Mucosa of rectum (tissue), 2 donors: ENCODE data around the gene AKAP13.
"Not testable (repeated sequence)": the region's sequence is repeated elsewhere in the genome, so short reads cannot be mapped to it uniquely, and the experiment has no call there.

Experiments used
- H3K27ac ChIP-seq, 2 donors: one replicate each; pipeline ENCODE4 v1.7.0; 2013; ENCODE audit warnings: inconsistent platforms in 2 of 2, low read depth in 2 of 2, low read length in 2 of 2
- H3K27me3 ChIP-seq, 2 donors: one replicate each; pipeline ENCODE4 v1.7.0; 2013; ENCODE audit warnings: low read length in 2 of 2; ENCODE audit not compliant: control insufficient read depth in 2 of 2, insufficient read depth in 2 of 2
- H3K36me3 ChIP-seq, 2 donors: one replicate each; pipeline ENCODE4 v1.7.0; 2013; ENCODE audit warnings: low read length in 2 of 2; ENCODE audit not compliant: control insufficient read depth in 2 of 2, insufficient read depth in 2 of 2
- H3K4me1 ChIP-seq, 2 donors: one replicate each; pipeline ENCODE4 v1.7.0; 2013; ENCODE audit warnings: low read length in 2 of 2, mild to moderate bottlenecking in 1 of 2; ENCODE audit not compliant: control insufficient read depth in 2 of 2, insufficient read depth in 2 of 2
- H3K4me3 ChIP-seq, 2 donors: one replicate each; pipeline ENCODE4 v1.7.0; 2013; ENCODE audit warnings: low read length in 2 of 2
- H3K9ac ChIP-seq, 2 donors: one replicate each; pipeline ENCODE4 v1.7.0; 2013; ENCODE audit warnings: low read length in 2 of 2, low read depth in 1 of 2, mild to moderate bottlenecking in 1 of 2
- H3K9me3 ChIP-seq, 2 donors: one replicate each; pipeline ENCODE4 v1.7.0; 2013; ENCODE audit warnings: low read length in 2 of 2; ENCODE audit not compliant: control insufficient read depth in 2 of 2
- donor health status: healthy.
- donor health status: Normal muscosa, but diverticular disease.

The AKAP13 gene

DNA sequence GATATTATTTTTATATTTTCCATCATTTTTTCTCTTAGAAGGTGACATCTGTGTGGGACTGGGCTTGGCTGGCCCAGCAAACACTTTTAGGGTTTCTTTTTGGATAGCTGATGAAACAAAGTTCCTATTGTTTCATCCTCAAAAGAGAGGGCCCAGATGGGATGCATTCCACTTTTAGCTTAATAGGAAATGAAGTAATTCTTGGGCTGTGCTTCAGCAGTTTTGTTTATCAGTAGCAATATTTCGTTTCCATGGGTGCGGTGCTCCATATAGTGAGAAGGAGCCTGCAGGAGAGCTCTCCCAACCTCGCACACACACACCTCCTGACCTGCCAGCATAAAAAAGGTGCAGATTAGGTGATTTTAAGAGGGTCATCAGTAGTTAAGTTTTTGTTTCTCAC, 147.5 kb downstream of the AKAP13 start:
- Histone ChIP-seq H3K27ac (no peak overlapping the region), H3K36me3 (peaks cover 0 to 8% of the 10 kb centered on the region in 2 donors), H3K4me3 (no peak overlapping the region), H3K9me3 (no peaks in the 10 kb centered on the region), H3K27me3 (no peaks in the 10 kb centered on the region), H3K4me1 (peaks cover 4 to 8% of the 10 kb centered on the region in 2 donors), H3K9ac (no peak overlapping the region)

GRCh38 chr15:85530079-85530478, 149.7 kb downstream of the AKAP13 start:
- Histone ChIP-seq H3K4me1 (peaks cover 7 to 8% of the 10 kb centered on the region in 2 donors), H3K36me3 (peaks cover 0 to 8% of the 10 kb centered on the region in 2 donors), H3K4me3 (no peak overlapping the region), H3K27me3 (no peaks in the 10 kb centered on the region), H3K27ac (no peak overlapping the region), H3K9ac (no peak overlapping the region), H3K9me3 (no peaks in the 10 kb centered on the region)

GRCh38 chr15:85531083-85531482, 150.7 kb downstream of the AKAP13 start:
- Histone ChIP-seq H3K36me3 (peaks cover 0 to 8% of the 10 kb centered on the region in 2 donors), H3K27me3 (no peaks in the 10 kb centered on the region), H3K27ac (no peak overlapping the region), H3K9ac (no peak overlapping the region), H3K4me3 (no peak overlapping the region), H3K9me3 (no peaks in the 10 kb centered on the region), H3K4me1 (peaks cover 7 to 9% of the 10 kb centered on the region in 2 donors)

- H3K4me1 ChIP-seq = peaks cover 5 to 7% of the 10 kb centered on the region in 2 donors
- peaks cover 0 to 8% of the 10 kb centered on the region in 2 donors for H3K36me3 ChIP-seq
- H3K9me3 ChIP-seq = no peaks in the 10 kb centered on the region
- no peak overlapping the region for H3K4me3 ChIP-seq
- no peak overlapping the region for H3K27ac ChIP-seq
- no peaks in the 10 kb centered on the region for H3K27me3 ChIP-seq
- no peak overlapping the region for H3K9ac ChIP-seq
Measured at GRCh38 chr15:85532689-85533088, 152.3 kb downstream of the AKAP13 start.

- no peaks in the 10 kb centered on the region for H3K27me3 ChIP-seq
- H3K9ac ChIP-seq = no peak overlapping the region
- peaks cover 2 to 3% of the 10 kb centered on the region in 2 donors for H3K4me1 ChIP-seq
- H3K36me3 ChIP-seq = peaks cover 0 to 8% of the 10 kb centered on the region in 2 donors
- H3K9me3 ChIP-seq = no peaks in the 10 kb centered on the region
- H3K4me3 ChIP-seq = no peak overlapping the region
- peak overlapping the region; percentile 19 to 36 for H3K27ac ChIP-seq
Measured at GRCh38 chr15:85534031-85534430, 153.6 kb downstream of the AKAP13 start.

- H3K27ac ChIP-seq = peak overlapping the region in 1 of 2 donors; percentile 9
- not testable (repeated sequence) for H3K4me3 ChIP-seq, H3K27me3 ChIP-seq, H3K36me3 ChIP-seq, H3K9ac ChIP-seq, H3K9me3 ChIP-seq, H3K4me1 ChIP-seq
Measured at GRCh38 chr15:85535533-85536330, 155.3 kb downstream of the AKAP13 start.

DNA sequence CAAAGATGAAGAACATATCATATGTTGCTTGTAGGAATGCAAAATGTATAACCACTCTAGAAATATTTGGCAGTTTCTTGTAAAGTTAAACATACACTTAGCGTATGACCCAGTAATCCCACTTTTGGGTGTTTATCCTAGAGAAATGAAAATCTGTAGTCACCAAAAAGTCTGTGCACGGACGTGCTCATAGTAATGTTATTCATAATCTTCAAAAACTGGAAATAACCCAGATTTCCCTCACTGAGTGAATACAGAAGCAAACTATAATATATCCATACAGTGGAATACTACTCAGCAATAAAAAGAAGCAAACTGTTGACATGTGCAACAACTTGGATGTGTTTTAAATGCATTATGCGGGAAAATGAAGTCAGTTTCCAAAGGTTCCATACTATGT, 155.9 kb downstream of the AKAP13 start:
- H3K27ac ChIP-seq = no peak overlapping the region
- H3K4me1 ChIP-seq = peaks cover 4 to 8% of the 10 kb centered on the region in 2 donors
- no peak overlapping the region for H3K9ac ChIP-seq
- no peaks in the 10 kb centered on the region for H3K27me3 ChIP-seq
- H3K4me3 ChIP-seq = no peak overlapping the region
- H3K9me3 ChIP-seq = no peaks in the 10 kb centered on the region
- peaks cover 0 to 2% of the 10 kb centered on the region in 2 donors for H3K36me3 ChIP-seq

DNA sequence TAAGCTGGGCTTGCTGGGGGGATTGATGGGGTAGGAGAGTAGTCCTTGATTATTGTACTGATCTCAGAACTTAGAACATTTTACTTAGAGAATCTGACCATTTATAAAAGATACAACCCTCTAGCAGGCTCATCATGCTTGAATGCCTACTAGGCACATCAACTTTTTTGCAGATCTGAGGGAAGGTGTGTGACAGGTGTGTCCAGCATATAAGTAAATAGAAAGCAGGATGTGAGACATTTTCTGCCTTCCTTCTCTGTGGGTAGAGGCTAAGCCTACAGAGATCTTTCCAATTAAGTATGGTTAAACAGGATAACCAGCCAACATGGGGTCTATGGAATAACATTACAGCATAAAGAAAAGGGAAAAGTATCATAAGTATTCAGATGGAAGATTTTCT, 159.1 kb downstream of the AKAP13 start:
- H3K36me3 ChIP-seq = no peaks in the 10 kb centered on the region
- no peaks in the 10 kb centered on the region for H3K9me3 ChIP-seq
- H3K9ac ChIP-seq = no peak overlapping the region
- H3K4me1 ChIP-seq = peaks cover 33 to 39% of the 10 kb centered on the region in 2 donors
- H3K27ac ChIP-seq = no peak overlapping the region
- no peaks in the 10 kb centered on the region for H3K27me3 ChIP-seq
- no peak overlapping the region for H3K4me3 ChIP-seq

DNA sequence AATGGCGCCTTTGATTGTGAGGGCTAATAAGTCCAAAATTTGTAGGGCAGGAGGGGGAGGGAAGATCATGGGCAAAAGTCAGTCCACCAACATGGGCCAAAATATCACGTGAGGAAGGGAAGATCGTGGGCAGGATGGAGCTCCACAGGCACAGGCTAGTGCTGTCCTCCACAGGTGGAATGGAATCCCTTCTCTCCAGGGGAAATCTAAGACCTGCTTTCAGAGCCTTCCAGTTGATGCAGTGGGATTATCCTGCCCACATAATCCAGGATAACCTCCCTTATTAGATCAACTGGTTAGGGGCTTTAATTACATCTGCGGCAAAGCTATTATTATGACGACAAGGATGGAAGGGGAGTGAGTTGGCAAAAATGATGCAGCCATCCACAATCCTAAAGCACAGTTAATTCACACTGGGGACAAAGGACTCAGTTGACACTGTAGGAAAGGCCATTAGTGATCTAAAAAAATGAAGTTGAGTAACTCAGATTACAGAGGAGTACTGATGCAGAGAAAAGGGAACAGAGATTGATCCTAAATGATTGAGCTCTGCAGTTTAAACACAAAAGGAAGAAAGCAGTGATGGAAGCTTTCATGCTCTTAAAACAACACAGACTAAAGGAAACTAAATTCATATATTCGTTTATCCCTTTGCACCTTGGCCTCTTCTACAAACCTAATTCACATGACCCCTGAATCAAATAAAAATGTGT, 159.8 kb downstream of the AKAP13 start:
- H3K9ac ChIP-seq = no peak overlapping the region
- no peak overlapping the region for H3K27ac ChIP-seq
- H3K27me3 ChIP-seq = no peaks in the 10 kb centered on the region
- no peaks in the 10 kb centered on the region for H3K36me3 ChIP-seq
- H3K4me1 ChIP-seq = peaks cover 40 to 42% of the 10 kb centered on the region in 2 donors
- H3K4me3 ChIP-seq = no peak overlapping the region
- no peaks in the 10 kb centered on the region for H3K9me3 ChIP-seq

DNA sequence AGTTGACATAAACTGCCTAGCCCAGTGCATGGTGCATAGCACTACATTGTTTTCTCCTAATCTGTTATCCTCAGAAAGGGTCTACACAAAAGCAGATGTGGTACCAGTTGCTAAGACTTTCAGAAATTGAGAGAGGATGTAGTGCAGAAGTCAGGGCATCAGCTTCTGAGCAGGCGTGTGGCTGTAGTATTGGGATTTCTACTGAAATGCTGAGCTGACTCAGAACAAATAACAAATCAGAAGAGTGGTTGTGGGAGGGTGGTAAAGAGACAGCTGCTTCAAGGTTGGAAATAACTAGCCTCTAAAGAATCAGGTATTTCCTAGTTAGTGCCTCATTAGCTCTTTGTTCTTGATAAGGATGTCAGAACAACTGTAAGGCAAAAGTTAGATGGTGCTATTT, 161.3 kb downstream of the AKAP13 start:
- H3K36me3 ChIP-seq = no peaks in the 10 kb centered on the region
- H3K9ac ChIP-seq = peak overlapping the region in 1 of 2 donors; percentile 3
- no peaks in the 10 kb centered on the region for H3K27me3 ChIP-seq
- peaks cover 40 to 43% of the 10 kb centered on the region in 2 donors for H3K4me1 ChIP-seq
- H3K9me3 ChIP-seq = no peaks in the 10 kb centered on the region
- peak overlapping the region in 1 of 2 donors; percentile 15 for H3K27ac ChIP-seq
- H3K4me3 ChIP-seq = no peak overlapping the region
